Measurements from ENCODE around the gene DLEC1. TPM values are rescaled to one million over a fixed set of nuclear protein-coding genes. Genes with fewer than 3 reads are reported as not detected.

The DLEC1 gene
- total RNA-seq, 2 experiments from 2014 or later: 0.20 to 0.36 TPM

GRCh38 chr3:38140326-38141172 is 101.5 kb downstream of the DLEC1 start:
- intact Hi-C loops (cut with micrococcal nuclease): no loop called here
- Mint-ChIP-seq H3K9me3 (peaks cover 3% of the 10 kb centered on the region), H3K4me1 (ENCODE audit: low read depth) (peaks cover 32% of the 10 kb centered on the region), H3K4me3 (peak overlapping the region; percentile 92), H3K36me3 (ENCODE audit: low read depth) (peaks cover 30% of the 10 kb centered on the region), H3K27ac (peak overlapping the region; percentile 98), H3K27me3 (no peaks in the 10 kb centered on the region)
- DNase-seq (no peak), ATAC-seq (no peak)
- CTCF ChIA-PET: interaction anchor here (1.2 to 5.1 kb wide), 3 partner anchors 12 to 24 kb away, joined by 3 to 31 read pairs (median 3); partner anchors contain the start of gene OXSR1
- no peak for TF ChIP-seq CTCF (IDR thresholded peaks at IDR 0.05)
- POLR2A ChIA-PET: interaction anchor here (2.3 to 5.0 kb wide), 2 partner anchors 14 to 24 kb away, joined by 16 to 67 read pairs; partner anchors contain the start of gene OXSR1

- ChIA-PET POLR2A (interaction anchor here (0.7 to 2.4 kb wide), 3 partner anchors 23 to 64 kb away, joined by 3 to 17 read pairs (median 7); partner anchors contain the start of gene OXSR1), CTCF (interaction anchor here (2.7 kb wide), 1 partner anchor 22 kb away, joined by 18 read pairs; the partner anchor contains the start of gene OXSR1)
- Mint-ChIP-seq H3K36me3 (ENCODE audit: low read depth) (peaks cover 22% of the 10 kb centered on the region), H3K4me3 (no peak overlapping the region), H3K9me3 (peaks cover 8% of the 10 kb centered on the region), H3K27me3 (no peaks in the 10 kb centered on the region), H3K27ac (no peak overlapping the region), H3K4me1 (ENCODE audit: low read depth) (peaks cover 30% of the 10 kb centered on the region)
- intact Hi-C loops (cut with micrococcal nuclease): no loop called here
- DNase-seq (no peak), ATAC-seq (no peak)
- no peak for TF ChIP-seq CTCF (IDR thresholded peaks at IDR 0.05)
Observed at GRCh38 chr3:38141173-38141951, 102.4 kb downstream of the DLEC1 start.

- no peak for TF ChIP-seq CTCF (IDR thresholded peaks at IDR 0.05)
- no peaks in the 10 kb centered on the region for H3K27me3 Mint-ChIP-seq
- intact Hi-C loops (cut with micrococcal nuclease): no loop called here
- ChIA-PET POLR2A (interaction anchor here (0.7 to 2.4 kb wide), 3 partner anchors 22 to 64 kb away, joined by 3 to 17 read pairs (median 7); partner anchors contain the start of gene OXSR1), CTCF (interaction anchor here (2.7 kb wide), 1 partner anchor 22 kb away, joined by 18 read pairs; the partner anchor contains the start of gene OXSR1)
- H3K36me3 Mint-ChIP-seq (ENCODE audit: low read depth): peaks cover 22% of the 10 kb centered on the region
- peak overlapping the region; percentile 28 for H3K27ac Mint-ChIP-seq
- ATAC-seq: no peak
- peaks cover 11% of the 10 kb centered on the region for H3K9me3 Mint-ChIP-seq
- no peak overlapping the region for H3K4me3 Mint-ChIP-seq
- H3K4me1 Mint-ChIP-seq (ENCODE audit: low read depth): peaks cover 30% of the 10 kb centered on the region
- DNase-seq: no peak
Observed at GRCh38 chr3:38141952-38142273, 102.9 kb downstream of the DLEC1 start.

GRCh38 chr3:38142959-38143358 is 104.0 kb downstream of the DLEC1 start:
- ATAC-seq: no peak
- intact Hi-C loops (cut with micrococcal nuclease): no loop called here

More at GRCh38 chr3:38142959-38143358, 104.0 kb downstream of the DLEC1 start:
- Mint-ChIP-seq H3K27me3 (no peaks in the 10 kb centered on the region), H3K4me3 (no peak overlapping the region), H3K36me3 (ENCODE audit: low read depth) (peaks cover 20% of the 10 kb centered on the region), H3K27ac (no peak overlapping the region), H3K4me1 (ENCODE audit: low read depth) (peaks cover 27% of the 10 kb centered on the region), H3K9me3 (peaks cover 19% of the 10 kb centered on the region)
- POLR2A ChIA-PET: interaction anchor here (0.5 to 2.4 kb wide), 4 partner anchors 11 to 354 kb away, joined by 3 to 17 read pairs (median 6); partner anchors contain the start of gene OXSR1
- DNase-seq: no peak
- no peak for TF ChIP-seq CTCF (IDR thresholded peaks at IDR 0.05)
- CTCF ChIA-PET: interaction anchor here (1.6 to 2.7 kb wide), 2 partner anchors 10 to 21 kb away, joined by 5 to 18 read pairs; partner anchors contain the start of gene OXSR1

Data from activated CD8-positive, alpha-beta T cell treated with anti-CD3 and anti-CD28 coated beads for 36 hours (primary cell).